DMS 273 (cell line): Measurements from ENCODE around the gene FES.
"Not testable (repeated sequence)": the region's sequence is repeated elsewhere in the genome, so short reads cannot be mapped to it uniquely, and the experiment has no call there.

ENCODE experiments used
- DNase-seq: peaks from one replicate; lab custom pipeline; 2025; ENCODE audit not compliant: unreplicated experiment; lab: John Stamatoyannopoulos, UW

Gene FES

GRCh38 chr15:90928106-90928505, 43.8 kb downstream of the FES start:
- DNase-seq, result not testable (repeated sequence)

DNA sequence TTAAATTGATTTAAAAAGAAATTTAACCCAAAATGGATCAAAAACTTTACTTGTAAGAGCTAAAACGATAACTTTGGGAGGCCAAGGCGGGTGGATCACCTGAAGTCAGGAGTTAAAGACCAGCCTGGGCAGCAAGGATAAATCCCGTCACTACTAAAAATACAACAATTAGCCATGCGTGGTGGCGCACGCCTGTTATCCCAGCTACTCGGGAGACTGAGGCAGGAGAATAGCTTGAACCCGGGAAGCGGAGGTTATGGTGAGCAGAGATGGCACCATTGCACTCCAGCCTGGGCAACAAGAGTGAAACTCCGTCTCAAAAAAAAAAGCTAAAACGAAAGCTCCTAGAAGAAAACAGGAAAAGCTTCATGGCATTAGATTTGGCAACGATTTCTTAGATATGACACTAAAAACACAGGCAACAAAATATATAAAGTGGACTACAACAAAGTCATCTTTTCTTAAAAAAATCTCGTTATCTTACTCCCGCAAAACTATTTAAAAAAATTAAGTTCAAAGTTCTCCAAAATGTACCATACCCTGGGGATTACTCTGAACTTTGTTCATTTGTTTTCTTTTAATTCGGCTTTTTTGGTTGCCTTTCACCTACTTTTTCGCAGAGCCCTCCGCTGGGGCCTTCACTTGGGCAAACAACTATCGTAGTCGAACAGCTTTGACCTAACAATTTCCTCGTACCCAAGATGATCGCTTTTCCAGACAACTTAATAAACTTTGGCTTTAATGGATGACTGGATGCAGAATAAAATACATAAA, 45.1 kb downstream of the FES start:
- DNase-seq, result peak; percentile 45

GRCh38 chr15:90930861-90931574, 46.7 kb downstream of the FES start:
- peak; percentile 36 for DNase-seq

- no peak for DNase-seq
Observed at GRCh38 chr15:90931575-90931827, 47.2 kb downstream of the FES start.

- DNase-seq, result peak; percentile 92
Observed at GRCh38 chr15:90931828-90932659, 47.7 kb downstream of the FES start, which contains the start of gene HDDC3. Gene HDDC3 (minus strand): TSS chr15:90932549. CDS start chr15:90932540, 9 bp downstream.

- no peak for DNase-seq
Observed at GRCh38 chr15:90932660-90932991, 48.3 kb downstream of the FES start.

- no peak for DNase-seq
Observed at GRCh38 chr15:90933301-90933700, 49.0 kb downstream of the FES start.

- DNase-seq, result peak; percentile 86
Observed at GRCh38 chr15:90934256-90934948, 50.1 kb downstream of the FES start.

DNA sequence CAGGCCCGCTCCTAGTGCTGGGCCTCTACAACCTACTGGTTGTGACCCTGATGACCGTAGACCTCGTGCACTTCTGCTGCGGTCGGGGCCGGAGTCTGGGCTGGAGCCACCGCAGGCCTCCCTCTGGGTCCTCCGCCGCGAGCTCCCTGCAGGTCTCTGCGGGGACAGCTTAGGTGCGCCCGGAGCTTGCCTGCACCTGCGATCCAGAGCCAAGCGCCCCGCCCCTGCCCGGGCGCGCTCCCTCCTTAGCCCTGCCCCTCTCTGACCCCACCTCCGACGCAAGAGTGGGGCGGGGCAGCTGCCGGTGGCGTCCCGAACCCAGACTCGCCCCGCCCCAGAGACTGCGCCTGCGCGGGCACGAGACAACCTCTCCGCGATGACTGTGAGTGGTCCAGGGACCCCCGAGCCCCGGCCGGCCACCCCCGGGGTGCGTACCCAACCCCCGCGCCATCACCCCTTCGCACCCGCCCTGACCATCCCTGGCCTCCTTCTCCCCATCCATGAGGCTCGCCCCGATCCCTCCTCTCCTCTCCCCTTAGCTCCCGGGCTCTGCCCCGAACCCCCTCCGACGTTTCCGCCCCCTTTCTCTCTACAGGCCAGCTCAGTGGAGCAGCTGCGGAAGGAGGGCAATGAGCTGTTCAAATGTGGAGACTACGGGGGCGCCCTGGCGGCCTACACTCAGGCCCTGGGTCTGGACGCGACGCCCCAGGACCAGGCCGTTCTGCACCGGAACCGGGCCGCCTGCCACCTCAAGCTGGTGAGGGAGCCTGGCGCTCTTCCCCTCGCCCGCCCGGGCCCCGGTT, 50.8 kb downstream of the FES start, which contains the start of gene UNC45A:
UNC45A (plus strand) TSS at position 337 of the 803 bp plus-strand sequence; CDS start at position 377, 40 bp downstream.
- DNase-seq, result peak; percentile 92

DNA sequence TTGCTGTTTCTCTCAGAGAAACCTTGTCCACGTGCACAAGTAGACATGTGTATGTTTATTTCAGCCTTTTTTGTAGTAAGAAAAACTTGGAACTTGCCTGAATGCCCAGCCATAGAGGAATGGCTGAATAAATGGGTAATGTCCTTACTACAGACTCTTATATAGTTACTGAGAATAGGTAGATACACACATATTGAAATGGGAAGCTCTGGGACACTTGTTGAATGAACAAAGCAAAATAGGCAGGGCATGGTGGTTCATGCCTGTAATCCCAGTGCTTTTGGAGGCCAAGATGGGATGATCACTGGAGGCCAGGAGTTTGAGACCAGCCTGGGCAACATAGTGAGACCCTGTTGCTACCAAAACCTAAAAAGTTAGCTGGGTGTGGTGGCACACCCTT, 52.5 kb downstream of the FES start:
- no peak for DNase-seq

- DNase-seq, result no peak
Observed at GRCh38 chr15:90938261-90938660, 54.0 kb downstream of the FES start.

- DNase-seq, result no peak
Observed at GRCh38 chr15:90939756-90940155, 55.5 kb downstream of the FES start.

DNA sequence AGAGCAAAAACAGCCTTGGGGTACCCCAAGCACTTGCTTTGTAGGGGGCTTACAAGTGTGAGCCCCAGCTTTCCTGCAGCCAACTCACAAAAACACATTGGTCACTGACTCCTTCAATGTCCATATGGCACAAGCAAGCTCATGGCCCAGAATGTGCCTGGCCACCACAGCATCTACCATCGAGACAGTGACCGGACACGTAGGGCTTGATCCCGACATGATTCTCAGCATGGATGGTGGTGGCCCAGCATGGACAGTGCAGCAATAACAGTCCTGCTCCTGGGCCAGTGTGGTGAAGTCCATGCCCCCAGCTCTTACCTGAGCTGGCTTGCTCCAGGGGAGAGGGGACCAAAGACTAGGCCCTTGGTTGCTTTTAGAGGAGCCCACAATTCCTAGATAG, 56.7 kb downstream of the FES start:
- no peak for DNase-seq

GRCh38 chr15:90942354-90943120, 58.2 kb downstream of the FES start:
- DNase-seq, result no peak

GRCh38 chr15:90945091-90945490, 60.8 kb downstream of the FES start:
- DNase-seq, result no peak
